ENCODE data around the gene FBRSL1.

- TF ChIP-seq POLR2AphosphoS5 (IDR thresholded peaks at IDR 0.05; ENCODE audit: low read depth, low read length) (no peak), REST (IDR thresholded peaks at IDR 0.05; ENCODE audit: insufficient read depth in 1 of 2, low read depth in 2 of 2, low read length in 2 of 2) (no peak), TAF1 (IDR thresholded peaks at IDR 0.05; ENCODE audit: borderline replicate concordance, insufficient read depth, low read length) (no peak), SIN3A (IDR thresholded peaks at IDR 0.05; ENCODE audit: borderline replicate concordance, insufficient read depth, low read length) (no peak)
These were observed 5.6 kb upstream of the FBRSL1 start for GRCh38 chr12:132484183-132484890.

Measured in PFSK-1 (cell line).